ENCODE data around the gene CDH26.

DNA sequence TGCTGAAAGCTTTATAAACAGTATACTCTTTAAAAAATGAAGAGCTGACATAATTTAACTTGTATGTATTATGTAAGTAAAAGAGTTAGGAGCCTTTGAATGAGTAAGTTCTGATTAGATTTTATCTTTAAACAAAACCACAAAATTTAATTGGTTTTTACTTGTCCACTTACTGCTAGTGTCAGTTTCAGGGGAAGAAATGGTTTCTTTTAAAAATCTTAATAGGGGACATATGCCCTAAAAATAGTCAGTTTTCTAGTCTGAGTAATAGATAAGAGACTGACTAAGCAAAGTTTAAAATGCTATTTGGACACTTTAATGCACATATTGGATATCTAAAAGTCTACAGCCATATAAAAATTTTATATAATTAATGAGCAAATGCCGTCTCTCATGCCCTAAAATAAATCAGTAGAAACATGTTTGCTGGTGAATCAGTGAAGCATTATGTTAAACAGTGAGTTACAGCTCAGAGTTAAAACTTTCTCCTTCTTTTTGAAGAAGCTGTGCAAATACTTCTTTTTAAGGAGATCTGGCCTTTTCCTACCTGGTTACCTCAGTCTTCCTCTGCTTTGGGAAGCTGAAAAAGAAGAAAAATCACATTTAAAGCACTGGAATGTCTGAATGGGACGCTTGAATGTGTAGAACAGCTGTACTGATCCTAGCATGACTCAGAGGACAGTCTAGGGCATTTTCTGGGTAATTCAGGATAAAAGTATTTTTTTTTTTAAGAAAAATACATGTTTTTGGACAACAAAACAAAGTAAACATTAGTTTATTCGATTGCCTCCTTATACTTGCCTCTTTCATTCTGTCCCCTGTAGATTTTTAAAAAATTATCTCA lies 55.3 kb downstream of the CDH26 start:
- no peak for TF ChIP-seq GATA3 (IDR thresholded peaks at IDR 0.05; ENCODE audit: low read depth, low read length)
- no peak for TF ChIP-seq GATA2 (IDR thresholded peaks at IDR 0.05; ENCODE audit: low read depth, low read length)

All from SH-SY5Y (cell line).